Measurements from ENCODE around the gene B3GNT5.

Gene B3GNT5

DNA sequence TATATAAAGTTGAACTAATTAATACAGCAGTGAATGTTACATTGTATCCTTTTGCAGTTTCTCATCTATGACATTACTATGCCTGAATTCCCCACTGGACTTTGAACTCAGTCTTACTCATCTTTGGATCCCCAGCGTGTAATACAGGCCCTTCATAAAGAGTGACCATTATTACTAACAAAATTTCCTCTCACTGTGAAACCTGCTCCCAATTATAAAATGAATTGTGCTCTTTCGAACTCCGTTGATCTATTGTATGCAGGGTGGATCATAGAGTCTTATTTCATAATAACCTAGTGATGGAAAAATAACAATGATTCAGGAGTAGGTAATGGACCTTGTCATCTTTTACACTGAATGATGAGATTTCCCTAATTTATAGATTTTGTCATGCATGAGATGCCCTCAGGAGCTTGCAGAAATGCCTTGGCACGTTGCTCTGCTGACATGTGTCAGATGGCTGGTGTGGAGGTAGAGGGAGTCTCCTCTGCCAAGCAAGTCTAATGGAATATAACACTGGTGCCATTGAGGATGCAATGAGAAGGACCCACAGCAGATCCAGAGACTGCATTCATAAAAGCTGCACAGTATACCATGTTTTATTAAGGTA lies 25.5 kb downstream of the B3GNT5 start:
- no peak overlapping the region for H3K4me3 ChIP-seq (ENCODE audit: low read length)
- no peaks in the 10 kb centered on the region for H3K79me2 ChIP-seq (ENCODE audit: low read length)
- TF ChIP-seq, protein P1, sequence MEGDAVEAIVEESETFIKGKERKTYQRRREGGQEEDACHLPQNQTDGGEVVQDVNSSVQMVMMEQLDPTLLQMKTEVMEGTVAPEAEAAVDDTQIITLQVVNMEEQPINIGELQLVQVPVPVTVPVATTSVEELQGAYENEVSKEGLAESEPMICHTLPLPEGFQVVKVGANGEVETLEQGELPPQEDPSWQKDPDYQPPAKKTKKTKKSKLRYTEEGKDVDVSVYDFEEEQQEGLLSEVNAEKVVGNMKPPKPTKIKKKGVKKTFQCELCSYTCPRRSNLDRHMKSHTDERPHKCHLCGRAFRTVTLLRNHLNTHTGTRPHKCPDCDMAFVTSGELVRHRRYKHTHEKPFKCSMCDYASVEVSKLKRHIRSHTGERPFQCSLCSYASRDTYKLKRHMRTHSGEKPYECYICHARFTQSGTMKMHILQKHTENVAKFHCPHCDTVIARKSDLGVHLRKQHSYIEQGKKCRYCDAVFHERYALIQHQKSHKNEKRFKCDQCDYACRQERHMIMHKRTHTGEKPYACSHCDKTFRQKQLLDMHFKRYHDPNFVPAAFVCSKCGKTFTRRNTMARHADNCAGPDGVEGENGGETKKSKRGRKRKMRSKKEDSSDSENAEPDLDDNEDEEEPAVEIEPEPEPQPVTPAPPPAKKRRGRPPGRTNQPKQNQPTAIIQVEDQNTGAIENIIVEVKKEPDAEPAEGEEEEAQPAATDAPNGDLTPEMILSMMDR (IDR thresholded peaks at IDR 0.05; ENCODE audit: low read depth, low read length), result no peak
- TF ChIP-seq EZH2phosphoT487 (IDR thresholded peaks at IDR 0.05; ENCODE audit: low read depth), result no peak
- no peak overlapping the region for H2AFZ ChIP-seq (ENCODE audit: low read depth, low read length)
- H3K4me1 ChIP-seq (ENCODE audit: low read length), result peaks cover 4% of the 10 kb centered on the region
- H3K9me3 ChIP-seq (ENCODE audit: insufficient read depth, low read length), result no peaks in the 10 kb centered on the region
- no peak overlapping the region for H3K27ac ChIP-seq (ENCODE audit: low read length)
- no peaks in the 10 kb centered on the region for H3K27me3 ChIP-seq (ENCODE audit: low read depth, low read length)
- H3K9ac ChIP-seq (ENCODE audit: low read length), result no peak overlapping the region
- no peak overlapping the region for H3K4me2 ChIP-seq (ENCODE audit: low read length)
- no peaks in the 10 kb centered on the region for H4K20me1 ChIP-seq (ENCODE audit: insufficient read depth, low read length)
- no peaks in the 10 kb centered on the region for H3K36me3 ChIP-seq (replicated peaks; ENCODE audit: low read depth, low read length)

DNA sequence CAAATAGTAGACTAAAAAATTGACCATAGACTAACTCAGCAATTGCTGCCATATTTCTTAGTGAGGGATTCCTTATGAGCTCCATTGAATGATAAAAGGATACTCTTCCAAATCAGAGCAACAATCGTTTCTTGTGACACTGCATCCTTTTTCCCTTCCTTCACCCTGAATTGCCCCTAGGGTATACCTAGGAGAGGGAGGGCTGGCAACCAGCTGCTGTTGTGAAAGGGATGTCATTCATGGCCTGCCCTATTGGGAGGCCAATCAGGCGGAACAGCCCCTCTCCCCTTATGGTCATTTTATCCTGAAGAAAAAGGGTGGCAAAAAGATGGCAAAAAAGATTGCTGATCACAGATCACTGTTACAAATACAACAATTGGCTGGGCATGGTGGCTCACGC lies 26.3 kb downstream of the B3GNT5 start:
- no peaks in the 10 kb centered on the region for H3K79me2 ChIP-seq (ENCODE audit: low read length)
- H3K4me3 ChIP-seq (ENCODE audit: low read length), result no peak overlapping the region
- H3K9ac ChIP-seq (ENCODE audit: low read length), result no peak overlapping the region
- H3K27me3 ChIP-seq (ENCODE audit: low read depth, low read length), result no peaks in the 10 kb centered on the region
- no peak for TF ChIP-seq EZH2phosphoT487 (IDR thresholded peaks at IDR 0.05; ENCODE audit: low read depth)
- no peaks in the 10 kb centered on the region for H4K20me1 ChIP-seq (ENCODE audit: insufficient read depth, low read length)
- H3K4me1 ChIP-seq (ENCODE audit: low read length), result peaks cover 4% of the 10 kb centered on the region
- no peak overlapping the region for H2AFZ ChIP-seq (ENCODE audit: low read depth, low read length)
- H3K9me3 ChIP-seq (ENCODE audit: insufficient read depth, low read length), result no peaks in the 10 kb centered on the region
- no peaks in the 10 kb centered on the region for H3K36me3 ChIP-seq (replicated peaks; ENCODE audit: low read depth, low read length)
- H3K4me2 ChIP-seq (ENCODE audit: low read length), result no peak overlapping the region
- H3K27ac ChIP-seq (ENCODE audit: low read length), result no peak overlapping the region

DNA sequence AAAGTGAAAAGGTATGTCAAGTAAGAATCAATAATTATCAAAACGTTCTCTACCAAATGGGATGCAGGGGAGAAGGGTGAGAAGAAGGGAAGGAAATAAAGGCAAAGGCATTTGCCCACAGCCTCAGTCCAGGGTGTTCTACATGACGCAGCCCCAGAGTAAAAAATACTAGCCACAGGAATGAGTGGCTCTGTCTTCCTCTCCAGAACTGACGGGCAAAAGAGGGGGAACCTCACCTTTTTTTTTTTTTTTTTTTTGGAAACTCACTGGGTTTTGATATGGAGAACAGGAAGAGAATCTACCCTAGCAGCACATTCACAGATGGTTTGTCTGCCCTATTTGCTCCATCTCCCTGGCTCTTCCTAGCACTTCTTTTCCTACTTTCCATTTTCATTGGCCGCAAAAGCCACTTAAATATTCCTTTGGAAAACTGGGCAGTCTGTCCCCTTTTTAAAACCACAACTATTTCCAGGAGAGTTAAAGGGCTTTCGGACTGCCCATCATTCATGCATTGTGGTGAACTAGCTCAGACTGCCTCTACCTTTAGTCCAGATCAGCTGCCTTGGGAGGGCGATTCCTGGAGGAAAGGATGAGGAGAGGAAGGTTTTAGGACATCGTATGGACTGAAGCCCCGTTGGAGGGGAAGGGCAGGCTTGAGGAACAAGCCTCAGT lies 28.2 kb downstream of the B3GNT5 start:
- Histone ChIP-seq H3K4me1 (ENCODE audit: low read length) (peaks cover 21% of the 10 kb centered on the region), H3K27me3 (ENCODE audit: low read depth, low read length) (no peaks in the 10 kb centered on the region), H4K20me1 (ENCODE audit: insufficient read depth, low read length) (no peaks in the 10 kb centered on the region), H3K36me3 (replicated peaks; ENCODE audit: low read depth, low read length) (no peaks in the 10 kb centered on the region), H3K9ac (ENCODE audit: low read length) (no peak overlapping the region), H2AFZ (ENCODE audit: low read depth, low read length) (no peak overlapping the region), H3K27ac (ENCODE audit: low read length) (no peak overlapping the region), H3K79me2 (ENCODE audit: low read length) (no peaks in the 10 kb centered on the region), H3K4me3 (ENCODE audit: low read length) (no peak overlapping the region), H3K4me2 (ENCODE audit: low read length) (no peak overlapping the region), H3K9me3 (ENCODE audit: insufficient read depth, low read length) (no peaks in the 10 kb centered on the region)
- TF ChIP-seq EZH2phosphoT487 (IDR thresholded peaks at IDR 0.05; ENCODE audit: low read depth), result no peak
- TF ChIP-seq, protein P1 (IDR thresholded peaks at IDR 0.05; ENCODE audit: low read depth, low read length), result no peak

DNA sequence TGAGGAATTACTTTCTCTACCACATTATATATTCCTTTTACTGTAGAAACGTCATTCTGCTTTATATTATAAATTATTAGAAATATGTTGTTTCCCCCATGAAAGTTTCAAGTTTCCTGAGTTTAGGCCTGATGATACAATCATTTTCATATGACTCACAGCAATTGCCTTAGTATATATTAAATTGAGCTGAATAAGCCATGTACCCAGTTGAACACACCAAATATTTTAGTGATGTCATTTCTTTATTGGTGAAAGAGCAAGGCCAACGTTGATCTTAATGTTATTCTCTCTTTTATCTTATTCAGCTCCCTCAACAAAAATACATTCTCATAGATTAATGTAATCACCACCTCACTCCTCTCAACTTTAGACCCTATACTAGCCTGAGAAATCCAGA lies 30.8 kb downstream of the B3GNT5 start:
- Histone ChIP-seq H3K4me1 (ENCODE audit: low read length) (peaks cover 27% of the 10 kb centered on the region), H3K36me3 (replicated peaks; ENCODE audit: low read depth, low read length) (no peaks in the 10 kb centered on the region), H3K79me2 (ENCODE audit: low read length) (no peaks in the 10 kb centered on the region), H3K4me3 (ENCODE audit: low read length) (no peak overlapping the region), H3K27me3 (ENCODE audit: low read depth, low read length) (no peaks in the 10 kb centered on the region), H3K9me3 (ENCODE audit: insufficient read depth, low read length) (no peaks in the 10 kb centered on the region), H3K9ac (ENCODE audit: low read length) (no peak overlapping the region), H3K27ac (ENCODE audit: low read length) (no peak overlapping the region), H3K4me2 (ENCODE audit: low read length) (no peak overlapping the region), H2AFZ (ENCODE audit: low read depth, low read length) (no peak overlapping the region), H4K20me1 (ENCODE audit: insufficient read depth, low read length) (no peaks in the 10 kb centered on the region)
- TF ChIP-seq, protein P1 (IDR thresholded peaks at IDR 0.05; ENCODE audit: low read depth, low read length), result no peak
- no peak for TF ChIP-seq EZH2phosphoT487 (IDR thresholded peaks at IDR 0.05; ENCODE audit: low read depth)

All from OCI-LY3 (cell line).